ENCODE results near the gene SLC4A5.

The SLC4A5 gene

DNA sequence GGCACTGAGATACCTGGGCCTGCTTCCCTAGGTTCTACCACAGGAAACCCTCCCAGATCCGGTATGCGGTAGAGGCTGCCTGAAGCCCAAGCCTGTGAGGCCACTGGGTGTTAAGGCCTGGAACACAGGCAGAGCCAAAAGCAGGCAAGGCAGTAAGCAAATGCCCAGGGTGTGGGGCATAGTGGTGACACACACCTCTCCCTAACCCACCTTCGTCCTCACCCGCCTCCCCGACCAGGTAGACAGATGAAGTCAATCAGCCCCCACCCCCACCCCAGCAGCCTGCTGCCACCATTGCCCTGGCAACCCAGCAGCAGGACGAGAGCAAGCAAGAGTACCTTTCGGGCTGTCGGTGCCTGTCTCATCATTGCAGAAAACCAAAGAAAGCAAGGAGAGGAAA lies 30.8 kb upstream of the SLC4A5 start:
- TF ChIP-seq, protein P1, sequence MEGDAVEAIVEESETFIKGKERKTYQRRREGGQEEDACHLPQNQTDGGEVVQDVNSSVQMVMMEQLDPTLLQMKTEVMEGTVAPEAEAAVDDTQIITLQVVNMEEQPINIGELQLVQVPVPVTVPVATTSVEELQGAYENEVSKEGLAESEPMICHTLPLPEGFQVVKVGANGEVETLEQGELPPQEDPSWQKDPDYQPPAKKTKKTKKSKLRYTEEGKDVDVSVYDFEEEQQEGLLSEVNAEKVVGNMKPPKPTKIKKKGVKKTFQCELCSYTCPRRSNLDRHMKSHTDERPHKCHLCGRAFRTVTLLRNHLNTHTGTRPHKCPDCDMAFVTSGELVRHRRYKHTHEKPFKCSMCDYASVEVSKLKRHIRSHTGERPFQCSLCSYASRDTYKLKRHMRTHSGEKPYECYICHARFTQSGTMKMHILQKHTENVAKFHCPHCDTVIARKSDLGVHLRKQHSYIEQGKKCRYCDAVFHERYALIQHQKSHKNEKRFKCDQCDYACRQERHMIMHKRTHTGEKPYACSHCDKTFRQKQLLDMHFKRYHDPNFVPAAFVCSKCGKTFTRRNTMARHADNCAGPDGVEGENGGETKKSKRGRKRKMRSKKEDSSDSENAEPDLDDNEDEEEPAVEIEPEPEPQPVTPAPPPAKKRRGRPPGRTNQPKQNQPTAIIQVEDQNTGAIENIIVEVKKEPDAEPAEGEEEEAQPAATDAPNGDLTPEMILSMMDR (IDR thresholded peaks at IDR 0.05; ENCODE audit: extremely low read depth, missing control alignments): no peak

DNA sequence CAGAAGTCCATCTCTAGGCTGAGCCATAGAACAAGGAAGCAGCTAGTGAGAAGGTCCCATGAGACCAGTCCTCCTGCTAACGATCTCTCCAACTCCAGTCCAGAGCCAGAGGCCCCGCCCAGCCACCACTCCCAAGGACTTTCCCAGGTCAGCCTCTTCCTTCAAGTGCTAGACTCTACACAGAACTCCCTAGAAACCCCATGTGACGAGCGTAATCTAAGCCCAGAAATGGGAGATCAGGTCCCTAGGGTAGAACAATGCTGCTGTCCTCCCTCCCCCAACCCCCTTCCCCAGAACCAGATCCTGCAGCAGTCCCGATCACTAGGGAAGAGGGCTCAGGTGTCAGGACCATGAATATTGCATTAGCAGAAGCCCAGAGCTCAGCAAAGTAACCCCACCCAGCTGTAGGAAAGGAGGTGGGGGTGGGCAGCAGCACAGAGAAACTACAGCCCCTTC lies 30.0 kb upstream of the SLC4A5 start:
- TF ChIP-seq, protein P1 (IDR thresholded peaks at IDR 0.05; ENCODE audit: extremely low read depth, missing control alignments): no peak
- DNase-seq (ENCODE audit: low spot score): no peak

More for the DNA sequence above, 30.8 kb upstream of the SLC4A5 start:
- DNase-seq (ENCODE audit: low spot score): no peak

DNA sequence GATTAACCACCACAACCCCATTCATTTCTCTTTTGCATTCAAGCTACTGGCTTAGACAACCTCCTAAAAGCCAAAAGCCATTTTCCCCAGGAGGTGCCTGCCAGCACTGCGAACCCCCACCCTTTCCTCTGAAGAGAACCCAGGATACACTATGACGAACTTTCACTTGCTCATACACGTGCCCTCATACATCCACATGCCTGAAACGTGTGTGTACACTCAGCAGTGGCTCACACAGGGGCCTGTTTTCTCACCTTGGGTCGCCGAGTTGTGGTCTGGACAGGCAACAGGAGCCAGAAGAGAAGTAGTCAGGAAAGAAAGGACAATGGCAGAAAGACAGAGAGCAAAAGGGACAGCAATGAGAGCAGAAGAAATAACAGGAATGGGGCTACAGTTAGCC lies 29.5 kb upstream of the SLC4A5 start:
- TF ChIP-seq, protein P1 (IDR thresholded peaks at IDR 0.05; ENCODE audit: extremely low read depth, missing control alignments): no peak
- DNase-seq (ENCODE audit: low spot score): no peak

DNA sequence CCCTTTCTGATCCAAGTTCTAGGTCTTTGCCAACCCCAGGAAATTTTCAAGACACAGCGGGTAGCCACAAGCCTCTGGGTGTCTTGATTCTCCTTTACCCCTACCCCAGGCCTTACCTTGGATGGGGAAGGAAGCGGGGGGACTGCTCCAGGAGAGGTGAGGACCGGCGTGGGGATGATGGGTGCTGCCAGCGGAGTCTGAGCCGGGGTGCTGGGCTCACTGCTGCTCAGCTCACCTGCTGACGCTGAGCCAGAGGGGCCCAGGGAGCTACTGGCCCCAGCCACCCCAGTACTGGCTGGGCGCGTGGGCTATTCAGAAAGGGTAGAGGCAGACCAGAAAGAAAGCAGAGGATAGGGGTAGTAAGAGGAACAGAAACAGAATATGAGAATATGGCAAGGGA lies 28.2 kb upstream of the SLC4A5 start:
- TF ChIP-seq, protein P1 (IDR thresholded peaks at IDR 0.05; ENCODE audit: extremely low read depth, missing control alignments): no peak
- DNase-seq (ENCODE audit: low spot score): no peak

DNA sequence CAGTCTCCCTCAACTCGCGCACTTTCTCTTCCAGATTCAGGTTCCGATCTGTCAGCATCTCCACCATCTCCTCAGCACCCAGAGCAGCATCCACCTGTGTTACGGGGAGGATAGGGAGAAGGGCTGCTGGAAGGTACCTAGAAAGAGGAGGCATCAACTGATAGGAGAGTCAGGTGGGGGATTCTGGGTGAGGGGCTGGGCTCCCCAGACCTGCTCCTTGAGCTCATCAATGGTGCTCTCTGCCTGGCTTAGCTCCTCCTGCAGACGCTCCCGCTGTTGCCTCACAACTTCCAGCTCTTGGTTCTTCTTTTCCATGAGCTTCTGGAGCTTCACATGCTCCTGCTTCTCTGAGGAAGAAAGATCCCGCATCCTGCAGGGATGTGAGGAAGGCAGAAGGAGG lies 26.8 kb upstream of the SLC4A5 start:
- DNase-seq (ENCODE audit: low spot score): no peak
- TF ChIP-seq, protein P1 (IDR thresholded peaks at IDR 0.05; ENCODE audit: extremely low read depth, missing control alignments): no peak

DNA sequence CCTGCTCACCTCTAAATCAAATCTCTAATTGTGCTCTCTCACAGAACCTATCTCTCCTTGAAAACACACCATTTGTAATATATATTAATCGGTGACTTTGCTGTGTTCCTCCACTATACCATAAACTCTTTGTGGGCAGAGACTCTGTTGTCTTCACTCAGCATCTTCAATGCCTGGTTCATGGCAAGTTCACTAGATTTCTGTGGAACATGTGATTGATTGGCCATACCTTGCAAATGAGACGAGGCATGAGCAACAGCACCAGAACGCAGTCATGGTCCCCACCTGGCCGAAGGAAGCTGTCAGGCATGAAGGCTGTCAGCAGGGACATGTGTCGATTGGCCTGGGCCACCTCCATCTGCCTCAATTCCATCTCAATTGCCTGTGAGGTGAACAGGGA lies 25.3 kb upstream of the SLC4A5 start:
- no peak for DNase-seq (ENCODE audit: low spot score)
- TF ChIP-seq, protein P1 (IDR thresholded peaks at IDR 0.05; ENCODE audit: extremely low read depth, missing control alignments): no peak

DNA sequence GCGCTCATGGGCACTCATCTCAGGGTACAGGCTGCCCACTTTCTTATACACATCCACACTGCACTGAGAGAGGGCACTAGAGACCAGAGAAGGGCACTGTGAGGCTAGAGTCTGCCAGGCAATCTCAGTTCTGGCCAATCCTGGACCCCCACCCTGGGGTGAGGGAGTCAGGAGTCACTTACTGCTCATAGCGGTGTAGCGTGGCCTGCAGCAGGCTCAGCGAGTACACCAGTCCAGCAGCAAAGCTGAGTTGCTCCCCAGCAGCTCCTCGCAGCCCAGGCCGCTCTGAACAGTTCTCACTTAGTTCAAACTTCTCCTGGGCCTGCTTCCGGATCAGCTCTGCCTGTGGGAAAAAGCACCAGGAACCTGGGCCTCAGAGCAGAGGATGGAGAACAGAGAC lies 24.6 kb upstream of the SLC4A5 start:
- TF ChIP-seq, protein P1 (IDR thresholded peaks at IDR 0.05; ENCODE audit: extremely low read depth, missing control alignments): no peak
- no peak for DNase-seq (ENCODE audit: low spot score)
